Anterior cingulate cortex (tissue), 58 donors: Measurements from ENCODE around the gene ARL15.

Experiments
- DNase-seq, 58 donors: peaks; one replicate each; lab custom pipeline; 2025; lab: John Stamatoyannopoulos, UW

The ARL15 gene

GRCh38 chr5:54288568-54289217 is 21.7 kb downstream of the ARL15 start:
- no peak for DNase-seq

- no peak for DNase-seq
These were observed 24.7 kb downstream of the ARL15 start for GRCh38 chr5:54285686-54286085.

GRCh38 chr5:54284586-54284985 is 25.8 kb downstream of the ARL15 start:
- DNase-seq, result no peak

- DNase-seq, result no peak
These were observed 27.5 kb downstream of the ARL15 start for GRCh38 chr5:54282876-54283275.

GRCh38 chr5:54281960-54282692 is 28.2 kb downstream of the ARL15 start:
- DNase-seq, result no peak

- no peak for DNase-seq
These were observed 30.4 kb downstream of the ARL15 start for GRCh38 chr5:54279960-54280359.

- DNase-seq, result no peak
These were observed 31.2 kb downstream of the ARL15 start for GRCh38 chr5:54278979-54279717.

GRCh38 chr5:54278036-54278830 is 32.1 kb downstream of the ARL15 start:
- no peak for DNase-seq

GRCh38 chr5:54276048-54276447 is 34.3 kb downstream of the ARL15 start:
- no peak for DNase-seq

GRCh38 chr5:54275361-54275760 is 35.0 kb downstream of the ARL15 start:
- DNase-seq, result no peak

GRCh38 chr5:54274944-54275343 is 35.4 kb downstream of the ARL15 start:
- DNase-seq, result no peak

- no peak for DNase-seq
These were observed 36.7 kb downstream of the ARL15 start for GRCh38 chr5:54273715-54274114.

- no peak for DNase-seq
These were observed 37.6 kb downstream of the ARL15 start for GRCh38 chr5:54272746-54273145.

- DNase-seq, result no peak
These were observed 40.0 kb downstream of the ARL15 start for GRCh38 chr5:54270326-54270725.

GRCh38 chr5:54264574-54264973 is 45.8 kb downstream of the ARL15 start:
- no peak for DNase-seq

- no peak for DNase-seq
These were observed 46.9 kb downstream of the ARL15 start for GRCh38 chr5:54263447-54263846.

- no peak for DNase-seq
These were observed 48.8 kb downstream of the ARL15 start for GRCh38 chr5:54261596-54261995.

- no peak for DNase-seq
These were observed 50.4 kb downstream of the ARL15 start for GRCh38 chr5:54259981-54260380.

GRCh38 chr5:54259090-54259489 is 51.3 kb downstream of the ARL15 start:
- DNase-seq, result no peak

GRCh38 chr5:54257366-54258118 is 52.8 kb downstream of the ARL15 start:
- no peak for DNase-seq
